ENCODE results near the gene SOCS4.

DNA sequence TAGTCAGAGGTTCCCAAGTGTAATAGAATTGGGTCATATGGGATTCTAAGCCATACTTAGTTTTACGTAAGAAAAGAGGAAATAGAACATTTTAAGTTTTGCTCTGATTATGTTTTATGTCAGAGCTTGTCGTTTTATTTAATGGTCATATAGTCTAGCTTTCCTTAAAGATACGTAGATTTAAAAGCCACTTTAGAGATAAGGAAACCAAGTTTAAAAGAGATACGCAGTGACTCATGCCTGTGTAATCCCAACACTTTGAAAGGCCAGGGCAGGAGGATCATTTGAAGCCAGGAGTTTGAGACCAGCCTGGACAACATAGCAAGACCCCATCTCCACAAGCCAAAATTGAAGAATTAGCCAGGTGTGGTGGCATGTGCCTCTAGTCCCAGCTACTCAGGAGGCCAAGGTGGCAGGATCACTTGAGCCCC, 44.0 kb downstream of the SOCS4 start:
- TF ChIP-seq, protein P1, sequence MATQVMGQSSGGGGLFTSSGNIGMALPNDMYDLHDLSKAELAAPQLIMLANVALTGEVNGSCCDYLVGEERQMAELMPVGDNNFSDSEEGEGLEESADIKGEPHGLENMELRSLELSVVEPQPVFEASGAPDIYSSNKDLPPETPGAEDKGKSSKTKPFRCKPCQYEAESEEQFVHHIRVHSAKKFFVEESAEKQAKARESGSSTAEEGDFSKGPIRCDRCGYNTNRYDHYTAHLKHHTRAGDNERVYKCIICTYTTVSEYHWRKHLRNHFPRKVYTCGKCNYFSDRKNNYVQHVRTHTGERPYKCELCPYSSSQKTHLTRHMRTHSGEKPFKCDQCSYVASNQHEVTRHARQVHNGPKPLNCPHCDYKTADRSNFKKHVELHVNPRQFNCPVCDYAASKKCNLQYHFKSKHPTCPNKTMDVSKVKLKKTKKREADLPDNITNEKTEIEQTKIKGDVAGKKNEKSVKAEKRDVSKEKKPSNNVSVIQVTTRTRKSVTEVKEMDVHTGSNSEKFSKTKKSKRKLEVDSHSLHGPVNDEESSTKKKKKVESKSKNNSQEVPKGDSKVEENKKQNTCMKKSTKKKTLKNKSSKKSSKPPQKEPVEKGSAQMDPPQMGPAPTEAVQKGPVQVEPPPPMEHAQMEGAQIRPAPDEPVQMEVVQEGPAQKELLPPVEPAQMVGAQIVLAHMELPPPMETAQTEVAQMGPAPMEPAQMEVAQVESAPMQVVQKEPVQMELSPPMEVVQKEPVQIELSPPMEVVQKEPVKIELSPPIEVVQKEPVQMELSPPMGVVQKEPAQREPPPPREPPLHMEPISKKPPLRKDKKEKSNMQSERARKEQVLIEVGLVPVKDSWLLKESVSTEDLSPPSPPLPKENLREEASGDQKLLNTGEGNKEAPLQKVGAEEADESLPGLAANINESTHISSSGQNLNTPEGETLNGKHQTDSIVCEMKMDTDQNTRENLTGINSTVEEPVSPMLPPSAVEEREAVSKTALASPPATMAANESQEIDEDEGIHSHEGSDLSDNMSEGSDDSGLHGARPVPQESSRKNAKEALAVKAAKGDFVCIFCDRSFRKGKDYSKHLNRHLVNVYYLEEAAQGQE (IDR thresholded peaks at IDR 0.05; ENCODE audit: unreplicated experiment): no peak
- TF ChIP-seq, protein P2, sequence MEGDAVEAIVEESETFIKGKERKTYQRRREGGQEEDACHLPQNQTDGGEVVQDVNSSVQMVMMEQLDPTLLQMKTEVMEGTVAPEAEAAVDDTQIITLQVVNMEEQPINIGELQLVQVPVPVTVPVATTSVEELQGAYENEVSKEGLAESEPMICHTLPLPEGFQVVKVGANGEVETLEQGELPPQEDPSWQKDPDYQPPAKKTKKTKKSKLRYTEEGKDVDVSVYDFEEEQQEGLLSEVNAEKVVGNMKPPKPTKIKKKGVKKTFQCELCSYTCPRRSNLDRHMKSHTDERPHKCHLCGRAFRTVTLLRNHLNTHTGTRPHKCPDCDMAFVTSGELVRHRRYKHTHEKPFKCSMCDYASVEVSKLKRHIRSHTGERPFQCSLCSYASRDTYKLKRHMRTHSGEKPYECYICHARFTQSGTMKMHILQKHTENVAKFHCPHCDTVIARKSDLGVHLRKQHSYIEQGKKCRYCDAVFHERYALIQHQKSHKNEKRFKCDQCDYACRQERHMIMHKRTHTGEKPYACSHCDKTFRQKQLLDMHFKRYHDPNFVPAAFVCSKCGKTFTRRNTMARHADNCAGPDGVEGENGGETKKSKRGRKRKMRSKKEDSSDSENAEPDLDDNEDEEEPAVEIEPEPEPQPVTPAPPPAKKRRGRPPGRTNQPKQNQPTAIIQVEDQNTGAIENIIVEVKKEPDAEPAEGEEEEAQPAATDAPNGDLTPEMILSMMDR (conservative IDR thresholded peaks at IDR 0.05; ENCODE audit: low read depth in 2 of 2): no peak
- TF ChIP-seq POLR2AphosphoS5 (IDR thresholded peaks at IDR 0.05; ENCODE audit: low read depth) (no peak), ZNF331 (CRISPR knock-in tag; IDR thresholded peaks at IDR 0.05; ENCODE audit: low read depth) (no peak), EZH2 (IDR thresholded peaks at IDR 0.05; ENCODE audit: low read depth, unreplicated experiment) (no peak), CREB1 (CRISPR knock-in tag; IDR thresholded peaks at IDR 0.05; ENCODE audit: low read depth) (no peak)
- TF ChIP-seq, protein P3, sequence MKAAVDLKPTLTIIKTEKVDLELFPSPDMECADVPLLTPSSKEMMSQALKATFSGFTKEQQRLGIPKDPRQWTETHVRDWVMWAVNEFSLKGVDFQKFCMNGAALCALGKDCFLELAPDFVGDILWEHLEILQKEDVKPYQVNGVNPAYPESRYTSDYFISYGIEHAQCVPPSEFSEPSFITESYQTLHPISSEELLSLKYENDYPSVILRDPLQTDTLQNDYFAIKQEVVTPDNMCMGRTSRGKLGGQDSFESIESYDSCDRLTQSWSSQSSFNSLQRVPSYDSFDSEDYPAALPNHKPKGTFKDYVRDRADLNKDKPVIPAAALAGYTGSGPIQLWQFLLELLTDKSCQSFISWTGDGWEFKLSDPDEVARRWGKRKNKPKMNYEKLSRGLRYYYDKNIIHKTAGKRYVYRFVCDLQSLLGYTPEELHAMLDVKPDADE (IDR thresholded peaks at IDR 0.05): no peak

Measured in GM23338 (cell line).